HG02798 (cell line): ENCODE results near the gene SLC34A3.

Experiments
- ATAC-seq: cut with Tn5 transposase; IDR thresholded peaks from one replicate; pipeline ENCODE4 v1.9.1; 2021; ENCODE audit warnings: mild to moderate bottlenecking; ENCODE audit not compliant: unreplicated experiment, poor library complexity

SLC34A3 gene

GRCh38 chr9:137216188-137216965, 14.3 kb upstream of the SLC34A3 start:
- no peak for ATAC-seq

- ATAC-seq: no peak
These were observed 13.2 kb upstream of the SLC34A3 start for GRCh38 chr9:137217276-137218211.

- ATAC-seq: no peak
These were observed 12.4 kb upstream of the SLC34A3 start for GRCh38 chr9:137218212-137218753.

DNA sequence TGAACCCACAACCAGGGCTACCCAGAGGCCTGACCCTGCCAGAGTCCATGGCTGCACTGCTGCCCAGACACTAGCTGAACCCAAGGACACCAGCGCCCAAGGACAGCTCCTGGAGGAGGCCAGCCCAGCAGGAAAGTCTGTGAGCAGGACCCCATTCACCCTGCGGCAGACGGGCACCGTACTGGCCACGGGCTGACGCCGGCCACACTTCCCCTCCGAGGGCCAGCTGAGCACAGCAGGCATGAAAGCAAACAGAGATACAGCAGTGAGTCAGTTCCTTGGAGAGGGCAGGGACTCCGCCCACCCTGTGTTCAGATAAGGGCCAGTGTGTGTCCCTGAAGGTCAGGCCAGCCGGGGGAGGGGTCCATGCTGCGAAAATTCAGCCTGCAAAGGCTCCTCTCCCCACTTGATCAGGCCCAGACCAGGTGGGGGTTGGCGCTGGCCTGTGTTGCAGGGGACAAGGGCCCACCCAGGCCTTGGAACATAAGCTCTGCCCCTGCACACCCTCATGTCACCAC, 11.9 kb upstream of the SLC34A3 start:
- no peak for ATAC-seq

DNA sequence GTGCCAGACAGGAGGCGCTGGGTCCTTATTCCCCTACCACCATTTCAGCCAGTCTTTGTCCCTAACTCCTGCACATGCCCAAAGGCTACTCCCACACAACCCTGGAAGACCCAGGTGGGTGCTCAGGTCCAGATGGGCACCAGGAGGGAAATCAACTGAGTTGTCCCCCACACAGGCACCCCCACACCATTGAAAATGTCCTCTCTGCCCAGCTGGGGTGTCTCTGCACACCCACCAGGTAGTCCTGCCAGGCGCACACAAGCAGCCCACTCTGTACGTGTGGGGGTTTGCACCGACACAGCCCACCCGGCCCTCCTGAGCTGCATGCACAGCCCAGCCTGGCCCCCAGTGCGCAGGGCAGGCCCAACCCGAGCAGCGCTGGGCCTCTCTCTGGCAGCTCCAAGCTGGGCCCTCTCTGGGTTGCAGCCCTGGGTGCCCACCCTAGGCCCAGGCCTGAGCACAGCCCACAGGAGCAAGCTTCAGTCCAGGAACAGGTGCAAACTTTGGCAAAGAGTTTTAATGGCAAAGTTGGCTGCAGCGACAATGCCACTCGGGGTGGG, 10.9 kb upstream of the SLC34A3 start:
- ATAC-seq: no peak

DNA sequence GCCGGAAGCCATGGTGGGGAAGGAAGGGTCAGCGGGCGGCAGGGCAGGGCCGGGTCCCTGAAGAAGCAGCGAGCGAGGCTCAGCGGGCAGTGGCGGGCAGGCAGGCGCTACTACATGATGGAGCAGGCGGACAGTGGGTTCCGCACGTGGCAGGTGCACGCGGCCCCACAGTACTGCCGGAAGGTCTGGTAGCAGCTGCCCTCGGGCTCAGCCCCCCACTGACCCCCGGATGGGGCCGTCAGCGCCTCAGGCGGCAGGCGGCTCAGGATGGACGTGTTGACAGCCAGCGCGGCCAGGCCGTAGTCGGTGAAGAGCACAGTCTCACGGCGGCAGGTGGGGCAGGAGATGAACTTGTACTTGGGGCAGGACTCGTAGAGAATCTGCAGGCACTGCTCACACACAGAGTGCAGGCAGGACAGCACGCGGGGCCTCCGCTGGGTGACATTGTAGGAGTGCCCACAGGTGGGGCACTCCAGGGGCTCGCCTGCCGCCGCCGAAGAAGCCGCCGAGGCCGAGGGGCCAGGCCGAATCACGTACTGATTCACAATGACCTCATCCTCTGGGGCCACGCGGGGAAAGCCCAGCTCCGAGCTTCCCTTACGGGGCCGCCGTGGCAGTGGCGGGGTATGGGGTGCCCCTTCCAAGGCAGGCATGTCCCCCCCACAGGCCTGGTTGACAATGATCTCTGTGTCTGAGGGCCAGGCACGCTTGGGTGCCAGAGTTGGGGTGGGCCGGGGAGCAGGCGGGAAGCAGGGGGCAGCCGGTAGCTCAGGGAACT, 10.2 kb upstream of the SLC34A3 start:
- no peak for ATAC-seq

- ATAC-seq: no peak
These were observed 9.6 kb upstream of the SLC34A3 start for GRCh38 chr9:137221095-137221505.

GRCh38 chr9:137221506-137222111, 9.1 kb upstream of the SLC34A3 start:
- ATAC-seq: no peak

GRCh38 chr9:137222190-137223077, 8.3 kb upstream of the SLC34A3 start, which contains the start of gene RNF208:
Gene RNF208, minus strand, starts transcription at chr9:137222240. Its CDS starts 1,028 bp downstream, at chr9:137221212.
- no peak for ATAC-seq

DNA sequence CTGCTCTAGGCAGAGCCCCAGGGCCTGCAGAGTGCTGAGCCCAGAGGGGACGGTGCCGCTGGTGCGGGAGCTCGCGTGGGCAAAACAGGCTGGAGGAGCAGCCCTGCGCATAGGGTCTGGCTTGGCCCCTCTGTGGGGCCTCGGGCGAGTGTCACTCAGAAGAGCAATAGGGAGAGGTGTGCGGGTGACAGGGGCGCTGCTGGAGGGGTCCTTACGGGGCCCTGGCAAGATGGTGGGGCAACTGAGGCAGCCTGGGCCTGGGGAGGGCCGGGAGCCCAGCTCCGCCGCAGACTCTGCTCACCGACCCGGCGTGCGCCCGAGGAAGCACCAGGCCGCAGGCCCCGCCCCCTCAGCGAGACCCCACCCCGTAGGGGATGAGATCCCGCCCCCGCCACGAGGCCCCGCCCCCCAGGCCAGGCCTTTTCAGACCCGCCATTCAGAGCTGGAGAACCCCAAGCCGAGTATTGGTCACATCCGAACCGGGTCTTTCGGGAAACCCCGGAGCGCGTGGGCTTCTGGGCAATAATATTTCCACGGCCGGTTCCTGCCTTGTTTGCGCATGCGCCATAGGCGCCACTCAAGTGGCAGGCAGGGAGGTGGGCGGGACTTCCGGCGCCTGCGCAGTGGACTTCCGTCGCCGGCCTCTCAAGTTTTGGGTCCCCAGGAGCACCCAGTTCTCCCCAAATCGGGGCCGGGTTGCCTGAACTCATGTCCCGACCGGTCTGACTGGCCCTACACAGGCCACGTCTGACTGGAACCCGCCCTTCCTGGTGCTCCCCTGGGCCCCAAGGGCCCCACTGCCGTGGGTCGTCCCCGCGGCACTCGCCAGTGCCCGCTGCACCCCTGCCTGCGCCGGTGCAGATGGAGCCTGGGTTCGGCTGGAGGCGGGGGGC, 7.4 kb upstream of the SLC34A3 start:
- peak; percentile 84 for ATAC-seq

DNA sequence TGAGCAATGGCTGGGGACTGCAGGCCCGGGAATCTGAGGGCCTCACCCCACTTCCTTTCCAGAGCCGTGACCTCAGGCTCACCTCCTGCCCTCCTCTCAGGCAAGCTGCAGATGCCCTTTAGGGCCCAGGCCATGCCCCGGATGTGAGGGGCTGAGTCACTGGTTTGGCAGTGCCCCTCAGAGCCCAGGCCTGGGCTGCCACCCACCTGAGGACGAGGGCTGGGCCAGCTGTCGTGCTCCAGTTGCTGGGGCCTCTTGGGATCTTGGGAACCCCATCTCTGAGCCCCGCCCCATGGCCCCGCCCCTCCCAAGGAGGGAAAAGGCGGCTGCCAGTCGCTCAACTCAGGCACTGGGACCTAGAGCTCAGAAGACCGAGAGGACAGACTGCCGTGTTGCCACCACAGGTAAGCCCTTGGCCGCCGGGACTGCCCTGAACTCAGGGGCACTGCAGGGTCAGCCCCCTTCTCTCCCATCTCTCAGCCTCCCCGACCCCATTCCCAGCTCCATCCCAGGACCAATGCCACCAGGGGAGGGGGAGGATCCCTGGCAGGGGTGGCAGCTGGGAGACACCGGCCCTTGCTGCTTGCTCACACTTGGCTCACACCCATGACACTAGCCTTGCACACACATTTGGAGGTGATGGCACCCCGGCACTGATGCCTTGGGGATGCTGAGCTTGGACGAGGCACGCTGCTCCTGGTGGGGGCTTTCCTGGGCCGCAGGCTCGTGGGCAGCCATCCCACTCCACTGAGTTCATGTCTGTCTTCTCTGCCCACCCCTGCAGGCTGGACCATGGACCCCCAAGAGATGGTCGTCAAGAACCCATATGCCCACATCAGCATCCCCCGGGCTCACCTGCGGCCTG, 5.6 kb upstream of the SLC34A3 start, which contains the start of gene CYSRT1:
Gene CYSRT1 (plus strand): TSS at position 345 of the 865 bp plus-strand sequence. CDS start 448 bp downstream, at position 793.
- no peak for ATAC-seq

DNA sequence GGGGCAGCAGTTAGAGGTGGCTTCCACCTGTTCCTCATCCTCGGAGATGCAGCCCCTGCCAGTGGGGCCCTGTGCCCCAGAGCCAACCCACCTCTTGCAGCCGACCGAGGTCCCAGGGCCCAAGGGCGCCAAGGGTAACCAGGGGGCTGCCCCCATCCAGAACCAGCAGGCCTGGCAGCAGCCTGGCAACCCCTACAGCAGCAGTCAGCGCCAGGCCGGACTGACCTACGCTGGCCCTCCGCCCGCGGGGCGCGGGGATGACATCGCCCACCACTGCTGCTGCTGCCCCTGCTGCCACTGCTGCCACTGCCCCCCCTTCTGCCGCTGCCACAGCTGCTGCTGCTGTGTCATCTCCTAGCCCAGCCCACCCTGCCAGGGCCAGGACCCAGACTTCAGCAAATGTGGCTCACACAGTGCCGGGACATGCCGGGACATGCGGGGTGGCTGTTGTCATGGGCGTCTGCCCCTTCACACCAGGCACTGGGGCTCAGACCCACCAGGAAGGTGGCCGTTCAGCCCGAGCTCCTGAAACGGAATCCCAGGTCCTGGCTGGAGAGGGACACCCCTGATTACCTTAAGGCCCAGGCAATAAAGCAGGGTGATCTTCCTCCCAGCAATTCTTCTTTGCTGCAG, 4.9 kb upstream of the SLC34A3 start:
- no peak for ATAC-seq

- ATAC-seq: no peak
These were observed 4.2 kb upstream of the SLC34A3 start for GRCh38 chr9:137226338-137227053.

DNA sequence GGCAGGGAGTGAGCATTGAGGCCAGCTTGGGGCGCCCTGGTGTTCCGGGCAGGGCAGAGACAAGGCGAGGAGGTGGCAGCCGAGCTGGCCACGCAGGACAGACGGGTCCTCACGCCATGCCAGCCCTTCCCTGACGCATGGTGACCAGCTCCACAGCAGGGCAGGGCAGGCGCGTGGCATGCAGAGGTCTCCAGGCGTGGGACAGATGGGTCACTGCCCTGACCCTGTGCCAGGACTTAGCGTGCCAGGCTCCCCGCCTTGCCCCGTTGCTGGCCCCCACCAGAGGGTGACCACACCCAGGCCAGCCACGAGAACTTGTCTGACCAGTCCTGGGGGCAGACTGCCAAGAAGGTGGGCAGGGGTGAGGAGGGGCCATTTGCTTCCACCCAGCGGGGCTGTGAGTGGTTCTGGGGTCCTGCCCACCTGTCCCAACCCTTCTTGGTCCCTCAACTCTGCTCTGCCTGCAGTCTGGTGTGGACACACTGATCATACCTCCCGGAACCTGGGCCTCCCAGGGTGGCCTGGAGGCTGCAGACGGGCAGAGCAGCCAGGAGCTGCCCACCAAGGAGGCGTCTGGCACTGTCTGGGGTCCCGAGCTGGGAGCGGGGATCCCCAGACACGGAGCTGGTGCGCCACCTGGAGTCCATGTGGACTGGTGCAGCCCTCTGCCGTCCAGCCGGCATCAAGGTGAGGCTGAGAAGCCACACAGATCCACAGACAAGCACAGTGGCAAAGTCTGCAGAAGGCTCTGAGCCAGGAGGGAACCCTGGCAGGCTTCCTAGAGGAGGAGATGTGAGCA, 3.4 kb upstream of the SLC34A3 start, which contains the start of gene RNF224:
Gene RNF224 (plus strand): TSS at position 449 of the 799 bp plus-strand sequence. CDS start 834 bp downstream, outside the sequence.
- no peak for ATAC-seq
